ENCODE measurements around the gene CCDC82.

CCDC82 gene

DNA sequence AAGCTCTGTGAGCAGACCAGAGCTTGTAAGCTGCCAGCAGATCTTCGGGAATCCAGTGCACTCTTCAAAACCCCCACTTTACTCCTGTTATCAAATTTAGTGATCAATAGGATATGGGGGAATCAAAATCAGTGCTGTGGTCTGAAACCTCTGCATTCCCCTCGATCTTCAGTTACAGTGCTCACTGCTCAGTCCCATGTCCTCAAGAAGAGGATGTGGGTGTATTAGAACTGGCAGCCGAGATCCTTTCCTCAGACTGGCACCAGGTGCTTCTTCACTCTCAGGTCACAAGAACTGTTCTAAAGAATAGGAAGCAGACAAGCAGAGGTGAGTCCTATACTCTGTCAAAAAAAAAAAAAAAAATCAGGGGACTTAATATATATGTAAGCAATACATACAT is 31.4 kb downstream of the CCDC82 start:
- DNase-seq, result no peak

DNA sequence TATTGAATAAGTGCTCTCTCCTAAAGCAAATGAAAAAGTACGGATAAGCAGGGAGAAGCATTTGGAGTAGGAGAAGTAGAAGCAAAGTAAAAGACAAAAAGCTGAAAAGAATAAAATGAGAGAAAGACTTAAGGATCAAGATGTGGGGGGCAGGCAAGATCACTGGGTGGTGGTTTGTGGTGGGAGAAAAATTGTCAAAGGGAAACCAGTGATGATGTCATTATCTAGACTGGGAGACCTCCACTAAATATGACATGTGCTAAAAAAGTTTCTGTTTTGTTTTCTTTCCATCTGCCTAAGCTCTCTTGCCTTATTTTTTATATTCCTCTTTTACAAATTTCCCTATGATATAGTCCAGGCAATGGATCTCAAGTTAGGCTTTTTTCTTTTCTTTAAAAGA is 31.9 kb downstream of the CCDC82 start:
- no peak for DNase-seq

DNA sequence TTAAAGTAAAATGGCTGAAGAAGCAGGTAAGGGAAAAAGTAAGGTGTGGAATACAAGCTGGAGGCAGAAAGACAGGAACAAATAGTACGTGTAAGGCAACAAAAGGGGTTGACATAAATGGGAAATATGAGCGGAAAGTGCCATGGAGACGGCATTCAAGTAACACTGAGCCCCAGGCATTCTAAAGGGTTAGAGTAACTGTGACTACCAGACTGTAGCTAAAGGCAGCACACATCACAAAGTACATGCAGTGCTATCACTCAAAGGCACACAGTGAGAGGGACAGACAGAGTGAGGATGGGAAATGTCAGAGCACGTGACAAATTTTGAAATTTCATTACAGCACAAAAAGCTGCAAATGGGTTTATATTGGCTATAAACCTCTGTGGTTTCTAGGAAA is 32.9 kb downstream of the CCDC82 start:
- DNase-seq, result no peak

DNA sequence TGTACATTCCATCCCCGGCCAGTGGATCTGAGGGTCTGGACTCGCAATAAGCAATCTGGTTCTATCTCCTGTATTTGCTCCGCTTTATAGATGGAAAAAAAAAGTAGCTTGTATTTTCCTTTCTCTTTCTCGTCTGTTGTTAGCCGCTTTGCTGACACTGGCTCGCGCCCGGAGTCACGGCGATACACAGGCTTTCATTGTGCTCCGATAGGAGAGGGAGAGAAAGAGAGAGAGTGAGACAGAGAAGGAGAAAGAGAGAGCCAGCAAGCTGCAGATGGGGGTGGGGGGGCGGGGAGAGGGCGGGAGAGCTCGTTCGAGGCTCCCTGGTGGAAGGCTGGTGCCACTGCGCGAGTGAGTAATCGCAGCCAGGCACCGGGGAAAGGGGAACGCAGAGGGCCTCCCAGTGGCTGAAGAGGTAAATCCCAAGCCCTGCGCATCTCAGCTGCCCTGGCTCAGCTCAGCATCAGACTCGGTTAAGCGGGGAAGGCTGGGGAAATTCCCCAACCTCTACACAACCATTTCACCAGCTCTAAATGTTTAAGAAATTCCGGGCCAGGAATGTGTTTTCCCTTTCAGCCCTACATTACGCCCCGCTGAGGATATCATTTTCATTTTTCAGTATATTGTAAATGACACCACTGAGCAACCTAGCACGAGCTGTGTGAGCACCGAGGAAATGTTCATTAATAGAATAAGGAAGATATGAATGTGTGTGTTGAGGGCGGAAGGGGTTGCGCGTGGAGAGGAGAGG is 46.6 kb downstream of the CCDC82 start, which contains the start of gene MAML2:
TSS of gene MAML2 (minus strand) at position 235 of the 751 bp plus-strand sequence. CDS start 1,300 bp downstream, outside the sequence.
- DNase-seq, result no peak

DNA sequence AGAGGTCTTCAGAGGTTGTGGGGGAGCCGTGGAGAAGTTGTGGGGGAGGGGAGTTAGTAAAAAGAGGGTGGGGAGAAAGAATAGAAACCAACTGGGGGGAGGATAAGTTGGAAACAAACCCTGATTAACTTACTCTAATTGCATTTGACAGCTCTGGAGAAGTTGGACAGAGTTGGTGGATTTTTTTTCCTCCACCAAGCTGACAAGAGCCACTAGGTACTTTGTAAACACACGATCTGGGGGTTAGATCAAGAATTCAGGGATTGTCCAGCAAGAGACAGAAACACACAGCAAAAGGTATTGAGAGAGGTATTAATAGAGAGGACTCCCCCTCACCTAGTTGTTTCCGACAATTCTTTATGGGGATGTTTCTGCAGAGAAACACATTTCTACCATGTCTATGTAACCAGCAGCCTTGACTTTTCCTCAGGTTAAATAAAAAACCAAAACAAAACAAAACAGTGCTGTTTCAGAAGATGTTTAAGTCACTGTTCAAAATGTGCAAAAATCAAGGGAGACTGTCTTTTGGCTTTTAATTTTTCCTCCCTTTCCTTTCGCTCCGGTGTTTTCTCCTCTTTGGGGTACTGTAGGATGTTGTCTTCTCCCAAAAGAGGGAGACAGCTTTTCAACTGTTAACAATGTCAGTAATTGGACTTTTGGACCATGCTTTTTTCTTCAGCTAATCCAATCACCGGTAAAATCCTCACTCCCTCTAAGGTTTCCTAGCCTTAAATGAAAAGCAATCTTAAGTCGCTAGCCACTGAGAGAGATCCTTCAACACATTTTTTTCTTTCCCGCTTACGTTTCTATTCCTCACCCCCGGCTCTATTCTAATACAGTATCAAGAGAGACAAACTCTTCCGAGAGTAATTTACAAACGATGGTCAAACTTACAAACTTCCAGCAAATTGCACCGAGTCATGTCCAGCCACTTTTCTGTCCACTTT is 47.4 kb downstream of the CCDC82 start:
- DNase-seq, result no peak

DNA sequence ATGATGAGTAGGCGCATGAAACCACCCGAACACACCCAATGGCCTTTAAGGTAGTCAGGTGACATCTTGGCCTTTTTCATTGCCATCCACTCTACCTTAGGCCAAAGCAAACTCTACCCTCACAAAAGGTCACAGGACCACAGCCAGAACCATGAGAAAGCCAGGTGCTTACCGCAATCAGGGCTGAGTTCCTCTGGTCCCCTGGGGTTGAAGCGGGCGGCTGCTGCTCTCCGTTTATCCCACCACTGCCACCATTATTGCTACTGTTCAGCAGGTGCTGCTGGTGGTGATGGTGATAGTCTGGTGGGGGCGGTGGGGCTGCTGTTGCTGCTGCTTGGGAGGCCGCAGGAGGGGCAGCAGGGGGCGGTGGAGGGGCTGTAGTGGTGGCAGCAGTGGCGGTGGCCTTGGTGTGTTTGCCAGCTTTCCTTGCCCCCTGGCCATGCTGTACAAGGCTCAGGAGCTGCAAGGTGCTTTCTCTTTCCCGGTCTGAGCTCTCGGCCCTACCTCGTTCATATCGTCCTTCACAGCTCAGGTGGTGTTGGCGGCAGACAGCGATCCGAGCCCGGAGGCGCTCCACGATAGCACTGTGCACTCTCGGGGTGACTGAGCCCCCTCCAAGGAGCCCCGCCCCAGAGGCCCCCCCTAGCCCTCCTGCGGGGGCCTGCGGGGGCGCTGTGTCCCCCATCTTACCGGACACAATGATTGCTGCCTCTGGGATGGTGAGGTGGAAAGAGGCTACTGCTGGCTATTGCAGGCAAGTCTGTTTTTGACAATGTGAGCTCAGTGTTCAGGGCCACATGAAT is 48.3 kb downstream of the CCDC82 start:
- DNase-seq, result no peak

DNA sequence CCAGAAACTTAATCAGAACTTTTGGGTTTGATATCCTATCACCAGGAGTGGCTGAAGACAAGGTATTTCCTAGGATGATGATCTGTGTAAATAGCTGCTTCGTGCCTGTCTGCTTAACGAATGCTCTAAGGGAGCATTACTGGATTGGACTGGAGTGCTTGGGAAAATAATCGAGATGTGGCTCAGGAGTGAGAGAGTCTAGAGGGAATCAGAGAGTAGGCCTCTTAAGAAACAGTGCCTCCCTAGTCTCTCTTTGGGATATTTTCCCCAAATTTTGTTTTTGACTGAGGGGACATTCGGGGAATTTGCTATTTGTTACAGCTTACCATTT is 49.2 kb downstream of the CCDC82 start:
- no peak for DNase-seq

DNA sequence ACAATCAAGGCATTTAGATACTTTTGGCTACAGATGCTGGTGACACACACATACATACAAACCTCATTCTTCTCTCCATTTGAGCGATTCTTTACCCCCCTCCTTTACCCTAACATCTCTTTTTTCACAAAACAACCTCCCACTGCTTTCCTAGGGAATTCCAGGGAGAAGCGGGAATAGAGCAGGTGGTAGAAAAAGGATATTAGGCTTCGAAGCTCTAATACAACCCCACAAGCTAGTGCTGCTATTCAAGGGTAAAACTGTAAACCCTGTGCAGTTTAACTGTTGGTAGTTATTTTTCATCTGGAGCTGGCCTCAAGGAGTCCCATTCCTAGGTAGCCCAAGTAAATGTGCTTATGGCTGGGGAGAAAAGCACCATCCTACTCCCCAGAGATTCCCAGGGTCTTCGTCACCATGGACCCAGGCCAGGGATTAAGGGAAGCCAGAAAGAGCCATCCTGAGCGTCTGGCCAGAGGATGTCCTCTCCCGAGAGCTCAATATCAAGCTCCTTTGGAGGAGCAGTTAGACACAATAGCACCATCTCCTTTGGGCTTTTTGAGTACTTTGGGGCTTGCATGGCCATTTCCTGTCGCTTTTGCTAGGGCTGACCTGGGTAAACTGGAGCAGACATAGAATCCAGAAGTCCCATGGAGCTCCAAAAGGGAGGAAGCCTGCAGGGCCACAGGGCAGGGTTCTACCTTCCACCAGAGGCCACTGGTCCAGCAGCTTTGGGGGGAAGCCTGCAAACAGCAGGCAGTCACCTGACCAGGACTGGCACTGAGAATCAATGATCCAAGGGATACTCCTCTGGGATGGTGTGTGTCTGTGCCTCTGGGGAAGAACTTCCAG is 49.8 kb downstream of the CCDC82 start:
- no peak for DNase-seq

DNA sequence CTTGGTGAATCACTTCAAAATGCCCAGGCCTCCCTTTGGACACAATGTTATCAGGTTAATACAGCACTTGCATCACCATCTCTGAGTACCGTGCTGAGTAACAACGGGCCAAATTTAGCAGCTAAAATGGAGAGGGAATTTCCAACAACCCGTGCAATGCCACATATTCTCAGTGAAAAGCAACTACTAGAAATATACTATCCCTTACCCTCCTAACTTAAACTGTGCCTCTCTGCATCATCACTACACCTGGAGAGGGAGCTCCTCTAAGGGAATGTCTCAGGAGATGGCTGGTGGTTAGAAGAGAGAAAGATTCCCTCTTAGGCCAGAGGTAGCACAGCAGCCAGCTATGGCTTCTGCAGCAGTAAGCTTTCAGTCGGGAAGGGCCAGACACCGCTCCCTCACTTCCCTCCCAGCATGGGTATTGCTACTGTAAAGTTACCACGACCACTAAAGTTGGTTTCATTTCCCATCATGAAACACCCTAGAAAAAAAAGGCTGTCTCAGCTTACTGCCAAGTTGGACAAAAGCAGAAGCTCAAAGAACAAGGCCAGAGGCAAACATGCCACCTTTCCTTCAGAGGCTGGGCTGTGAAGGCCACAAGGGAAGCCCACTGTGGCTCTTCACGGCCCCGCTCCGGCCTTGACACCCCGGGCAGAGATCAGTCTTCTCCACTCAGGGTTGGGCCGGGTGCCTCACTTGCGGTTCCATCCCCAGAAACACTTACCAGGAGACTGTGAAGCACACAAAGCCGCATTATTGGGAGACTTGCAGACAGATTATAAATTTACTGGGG is 50.6 kb downstream of the CCDC82 start:
- peak; percentile 75 for DNase-seq

DNA sequence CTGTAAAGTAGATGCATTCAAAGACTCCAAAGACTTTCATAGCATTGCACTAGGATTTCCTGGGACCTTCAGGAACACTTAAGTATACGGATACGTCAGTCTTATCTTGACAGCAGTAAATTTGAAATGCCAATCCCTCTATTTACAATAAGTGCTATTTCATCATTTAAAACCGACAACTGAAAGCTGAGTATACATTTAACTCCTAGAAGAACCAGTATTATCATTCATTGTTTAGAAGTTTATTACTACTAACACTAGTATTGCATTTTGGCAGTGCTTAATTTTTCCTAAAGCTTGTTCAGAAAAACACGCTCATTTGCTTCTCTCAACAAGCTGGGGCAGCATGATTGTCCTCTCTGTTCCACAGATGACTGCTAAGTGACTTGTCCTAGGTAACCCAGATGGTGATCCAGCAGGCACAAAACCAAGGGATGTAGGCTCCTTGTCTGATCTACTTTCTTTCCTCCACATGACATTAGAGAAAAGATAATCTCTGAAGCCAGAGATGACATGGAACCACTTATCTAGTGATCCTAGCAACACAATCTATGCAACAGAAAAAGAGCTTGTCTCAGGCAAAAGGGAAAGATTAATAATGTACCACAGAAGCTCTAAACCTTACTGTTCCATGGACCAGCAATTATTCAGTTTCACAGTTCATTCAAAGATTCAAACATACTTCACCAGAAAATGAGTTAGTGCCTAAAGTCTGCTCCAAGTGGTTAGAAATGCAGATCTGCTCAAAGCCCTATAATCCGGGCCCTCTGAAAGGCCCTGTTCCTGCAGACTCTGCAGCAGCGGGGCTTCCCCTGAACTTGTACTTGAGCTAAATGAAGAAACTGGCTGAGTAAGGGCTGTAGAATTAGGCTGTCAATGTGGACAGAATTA is 51.9 kb downstream of the CCDC82 start:
- no peak for DNase-seq

DNA sequence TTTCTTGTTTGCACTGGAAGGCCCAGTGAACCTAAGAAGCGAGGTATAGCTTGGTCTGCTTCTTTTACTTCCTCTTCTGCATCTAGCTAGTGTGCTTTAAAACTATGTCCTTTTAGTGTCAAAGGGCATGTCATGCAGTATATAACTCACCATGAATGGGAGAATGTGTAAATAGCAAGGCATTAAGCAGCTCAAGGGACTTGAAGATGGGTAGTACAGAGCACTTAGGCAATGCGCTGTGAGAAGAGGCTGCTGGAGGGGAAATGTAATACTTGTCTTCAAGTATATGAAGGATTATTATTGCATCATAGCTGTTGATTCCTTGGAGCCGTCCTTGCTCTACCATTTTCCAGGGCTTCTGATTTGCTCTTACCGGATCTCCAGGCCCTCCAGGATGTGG is 54.3 kb downstream of the CCDC82 start:
- no peak for DNase-seq

DNA sequence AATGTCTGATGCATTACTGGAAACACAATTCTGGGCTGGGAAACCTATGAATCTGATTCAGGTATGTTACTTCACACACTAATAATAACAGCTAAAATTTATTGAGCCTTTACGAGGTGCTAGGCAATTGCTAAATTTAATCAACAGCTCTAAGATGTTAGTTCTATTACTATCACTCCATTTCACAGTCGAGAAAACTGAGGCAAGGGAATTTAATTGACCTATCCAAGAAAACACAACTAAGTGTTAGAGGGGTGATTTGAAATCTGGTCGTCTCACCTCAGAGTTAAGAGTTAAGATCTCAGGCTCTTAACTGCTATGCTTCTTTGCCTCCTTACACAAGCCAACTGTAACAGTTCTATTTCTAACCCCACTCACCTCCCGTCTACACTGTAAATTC is 55.5 kb downstream of the CCDC82 start:
- DNase-seq, result no peak

DNA sequence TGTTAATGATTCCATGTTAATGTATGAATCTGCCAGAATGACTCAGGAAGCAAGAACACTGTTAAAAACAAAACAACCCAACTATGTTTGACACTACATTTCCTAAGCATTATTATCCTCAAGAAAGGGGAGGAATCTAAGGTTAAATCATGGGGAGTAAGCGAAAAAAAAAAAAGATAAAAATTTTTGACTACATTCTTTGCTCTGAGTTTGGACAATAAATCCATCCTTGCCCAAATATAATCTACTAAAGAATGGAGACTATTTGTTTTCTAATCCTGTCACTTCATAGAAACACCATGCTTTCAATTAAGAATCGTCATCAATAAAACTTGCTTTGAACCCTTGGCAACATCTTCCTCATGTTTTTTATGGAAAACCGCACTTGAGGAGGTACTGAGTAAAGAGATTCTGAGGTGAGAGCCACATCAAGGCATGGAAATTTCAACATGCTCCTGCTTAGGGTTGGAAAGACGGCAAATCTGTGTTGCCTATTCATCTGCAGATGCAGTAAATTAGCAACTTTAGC is 56.5 kb downstream of the CCDC82 start:
- DNase-seq, result no peak

DNA sequence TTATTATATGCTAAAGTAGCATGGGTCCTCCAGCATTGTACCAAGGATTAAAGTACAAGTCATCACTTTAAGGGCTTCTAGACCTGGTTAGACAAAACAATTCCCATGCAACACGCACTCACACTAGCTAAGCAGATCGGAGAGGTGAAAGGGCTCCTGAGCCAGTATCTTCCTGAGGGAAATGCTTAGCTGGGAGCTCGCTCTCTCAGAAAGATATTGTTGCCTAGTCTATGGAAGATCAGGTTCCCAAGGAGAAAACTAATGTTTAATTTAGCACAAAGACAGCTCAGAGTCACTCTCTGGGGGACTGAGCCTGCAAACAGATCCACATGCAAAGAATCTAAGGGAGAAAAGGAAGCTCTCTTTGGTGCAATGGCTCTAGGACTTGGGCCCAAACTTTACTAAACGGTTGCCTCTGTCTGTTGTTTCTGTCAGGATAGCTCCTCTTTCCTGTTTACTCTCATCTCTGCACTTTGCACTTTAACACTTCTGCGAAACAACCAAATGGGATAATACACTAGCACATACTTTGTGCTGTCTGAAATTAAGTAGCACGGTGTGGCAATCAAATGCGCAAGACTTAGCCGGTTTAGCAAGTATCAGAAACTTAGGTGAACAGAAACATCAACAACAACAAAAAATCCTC is 57.5 kb downstream of the CCDC82 start:
- DNase-seq, result no peak

DNA sequence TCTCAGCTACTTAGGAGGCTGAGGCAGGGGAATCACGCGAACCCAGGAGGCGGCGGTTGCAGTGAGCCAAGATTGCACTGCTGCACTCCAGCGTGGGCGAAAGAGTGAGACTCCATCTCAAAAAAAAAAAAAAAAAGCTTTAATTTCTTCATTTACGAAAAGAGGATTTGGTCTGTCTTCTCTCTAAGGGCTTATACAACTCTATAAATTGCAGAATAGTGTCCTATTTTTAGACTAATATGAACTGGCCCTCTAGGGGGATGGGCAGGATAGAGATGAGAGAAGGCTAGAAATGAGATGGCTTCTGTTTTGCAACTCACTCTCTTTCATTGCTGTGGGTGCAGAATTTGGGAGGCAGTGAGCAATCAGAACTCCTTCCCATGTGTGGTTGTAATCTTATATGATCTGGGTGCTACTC is 58.0 kb downstream of the CCDC82 start:
- DNase-seq, result no peak

DNA sequence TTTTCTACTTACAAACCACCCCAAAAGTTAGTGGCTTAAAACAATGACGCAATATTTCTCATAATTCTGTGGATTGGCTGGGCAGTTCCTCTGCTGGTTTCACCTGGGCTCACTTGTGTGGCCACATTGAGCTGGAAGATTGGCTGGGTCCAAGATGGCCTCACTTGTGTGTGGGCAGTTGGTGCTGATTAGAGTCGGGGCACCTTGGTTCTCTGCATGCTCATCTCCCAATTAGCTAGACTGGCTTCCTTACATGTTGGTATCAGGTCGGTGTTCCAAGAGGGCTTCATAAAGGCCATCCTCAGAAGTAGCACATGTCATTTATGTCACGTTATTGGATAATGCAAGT is 59.2 kb downstream of the CCDC82 start:
- DNase-seq, result no peak

DNA sequence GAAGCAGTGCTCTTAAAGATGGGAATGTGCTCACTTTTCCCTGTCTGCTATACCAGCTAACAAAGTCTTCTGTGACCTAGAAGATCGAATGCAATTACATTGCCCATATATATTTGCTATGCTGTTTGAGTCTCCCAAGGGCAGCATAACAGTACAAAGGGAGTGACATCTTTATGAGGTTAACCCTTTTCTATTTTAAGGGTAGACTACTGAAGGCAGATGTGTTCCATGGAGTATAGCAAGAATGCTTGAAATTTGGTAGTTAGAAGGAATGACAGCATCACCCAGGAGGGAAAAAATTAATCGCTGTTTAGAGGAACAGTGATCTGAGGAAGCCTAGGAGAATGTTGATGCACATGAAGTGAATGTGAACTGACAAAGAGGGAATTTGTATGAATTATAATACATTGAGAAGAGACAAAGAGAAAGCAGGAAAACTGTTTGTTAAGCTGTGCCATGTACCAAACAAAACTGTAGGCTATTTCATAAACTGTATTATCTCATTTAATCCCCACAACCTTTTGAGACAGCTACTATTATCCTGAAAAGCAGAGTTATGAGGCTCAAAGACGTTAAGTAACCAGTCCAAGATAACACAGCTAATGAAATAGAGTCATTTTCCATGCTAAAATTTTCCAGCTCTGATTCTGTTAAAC is 59.7 kb downstream of the CCDC82 start:
- no peak for DNase-seq

DNA sequence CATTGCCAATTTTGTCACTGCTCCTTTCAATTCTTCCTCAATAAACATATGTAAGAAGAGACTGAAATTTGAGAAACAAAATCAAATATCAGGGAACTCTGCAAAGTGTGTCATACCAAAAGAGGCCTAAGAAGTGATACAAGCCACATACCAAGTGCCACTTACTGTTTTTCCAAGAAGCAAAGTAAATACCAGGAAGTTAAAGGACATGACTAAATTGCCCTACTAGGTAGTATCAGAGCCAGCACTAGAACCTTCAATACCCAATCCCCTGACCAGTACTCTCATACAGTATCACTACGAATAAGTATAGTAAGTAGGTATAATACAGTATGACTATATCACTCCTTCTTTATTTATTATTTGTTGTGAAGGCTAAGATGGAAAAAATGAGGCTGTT is 60.3 kb downstream of the CCDC82 start:
- DNase-seq, result no peak

DNA sequence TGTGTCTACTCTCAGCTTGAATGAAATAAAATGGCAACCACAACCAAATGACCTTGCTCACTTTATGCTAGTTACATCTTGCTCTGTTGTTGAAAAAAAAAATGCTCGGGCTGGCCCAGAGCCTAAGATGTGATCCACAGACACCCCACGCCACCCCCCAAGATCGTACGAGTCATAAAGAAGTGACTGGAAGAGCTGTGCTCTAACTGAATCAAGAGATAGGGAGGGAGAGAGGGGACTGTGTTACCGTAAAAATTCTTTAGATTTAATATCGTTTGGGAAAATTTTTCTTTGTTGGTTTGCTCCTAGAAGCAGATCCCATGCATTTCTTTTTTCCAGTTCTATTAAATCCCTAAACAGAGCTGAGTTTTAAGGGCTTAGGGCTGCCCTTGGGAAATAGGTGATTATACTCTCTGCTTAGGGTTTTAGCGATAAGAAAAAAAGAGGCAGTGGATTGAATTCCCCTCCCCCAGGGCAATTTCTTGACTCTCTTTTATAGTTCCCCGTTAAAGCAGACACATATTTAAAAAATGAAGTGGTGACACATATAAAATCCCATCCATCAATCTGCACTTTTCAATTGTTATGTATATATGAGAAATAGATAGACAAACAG is 61.2 kb downstream of the CCDC82 start:
- DNase-seq, result no peak

Measured in SIG-M5 (cell line).